Nephron progenitor cell (in vitro differentiated cells): ENCODE data around the gene GPLD1.

Experiments used
- DNase-seq: peaks from one replicate; pipeline ENCODE4 v3.0.0; 2021
- H3K27ac Mint-ChIP-seq: 2 replicates; pipeline ENCODE4 v1.8.0; 2021; ENCODE audit warnings: mild to moderate bottlenecking, moderate library complexity, mixed read lengths
- H3K27me3 Mint-ChIP-seq: 2 replicates; pipeline ENCODE4 v1.8.0; 2021; ENCODE audit warnings: mild to moderate bottlenecking, low read depth, mixed read lengths; ENCODE audit not compliant: poor library complexity
- H3K36me3 Mint-ChIP-seq: 2 replicates; pipeline ENCODE4 v1.8.0; 2021; ENCODE audit warnings: low read depth, mixed read lengths
- H3K4me1 Mint-ChIP-seq: 2 replicates; pipeline ENCODE4 v1.8.0; 2021; ENCODE audit warnings: mixed read lengths
- H3K4me3 Mint-ChIP-seq: 2 replicates; pipeline ENCODE4 v1.8.0; 2021; ENCODE audit warnings: mild to moderate bottlenecking, moderate library complexity, mixed read lengths
- H3K9me3 Mint-ChIP-seq: 2 replicates; pipeline ENCODE4 v1.8.0; 2021; ENCODE audit warnings: mild to moderate bottlenecking, moderate library complexity, mixed read lengths
- CTCF ChIP-seq: fragments of 200-600 bp; sonication (generic); IDR thresholded peaks from 2 replicates; pipeline ENCODE4 v1.5.0; 2021; ENCODE audit warnings: antibody characterized with exemption

The GPLD1 gene

GRCh38 chr6:24412294-24412693, 77.1 kb downstream of the GPLD1 start:
- no peak for TF ChIP-seq CTCF
- H3K27me3 Mint-ChIP-seq, result no peaks in the 10 kb centered on the region
- H3K4me3 Mint-ChIP-seq, result no peak overlapping the region
- DNase-seq, result no peak
- H3K36me3 Mint-ChIP-seq, result peaks cover 65% of the 10 kb centered on the region
- H3K27ac Mint-ChIP-seq, result no peak overlapping the region
- H3K9me3 Mint-ChIP-seq, result no peaks in the 10 kb centered on the region
- no peaks in the 10 kb centered on the region for H3K4me1 Mint-ChIP-seq

- H3K27ac Mint-ChIP-seq, result no peak overlapping the region
- no peaks in the 10 kb centered on the region for H3K27me3 Mint-ChIP-seq
- H3K4me1 Mint-ChIP-seq, result no peaks in the 10 kb centered on the region
- no peak for TF ChIP-seq CTCF
- H3K9me3 Mint-ChIP-seq, result no peaks in the 10 kb centered on the region
- no peak overlapping the region for H3K4me3 Mint-ChIP-seq
- DNase-seq, result no peak
- peaks cover 57% of the 10 kb centered on the region for H3K36me3 Mint-ChIP-seq
Measured at GRCh38 chr6:24410622-24411021, 78.8 kb downstream of the GPLD1 start.

GRCh38 chr6:24408719-24409410, 80.5 kb downstream of the GPLD1 start:
- DNase-seq, result no peak
- no peak for TF ChIP-seq CTCF
- H3K36me3 Mint-ChIP-seq, result peaks cover 51% of the 10 kb centered on the region
- H3K9me3 Mint-ChIP-seq, result no peaks in the 10 kb centered on the region
- H3K27ac Mint-ChIP-seq, result no peak overlapping the region
- peaks cover 9% of the 10 kb centered on the region for H3K4me1 Mint-ChIP-seq
- no peaks in the 10 kb centered on the region for H3K27me3 Mint-ChIP-seq
- no peak overlapping the region for H3K4me3 Mint-ChIP-seq

- no peak overlapping the region for H3K4me3 Mint-ChIP-seq
- no peaks in the 10 kb centered on the region for H3K9me3 Mint-ChIP-seq
- no peak overlapping the region for H3K27ac Mint-ChIP-seq
- DNase-seq, result no peak
- peaks cover 26% of the 10 kb centered on the region for H3K36me3 Mint-ChIP-seq
- H3K4me1 Mint-ChIP-seq, result peaks cover 34% of the 10 kb centered on the region
- peaks cover 12% of the 10 kb centered on the region for H3K27me3 Mint-ChIP-seq
- no peak for TF ChIP-seq CTCF
Measured at GRCh38 chr6:24405262-24405661, 84.1 kb downstream of the GPLD1 start.

- Mint-ChIP-seq H3K4me1 (peaks cover 45% of the 10 kb centered on the region), H3K27ac (peak overlapping the region; percentile 74), H3K36me3 (peaks cover 19% of the 10 kb centered on the region), H3K9me3 (peaks cover 5% of the 10 kb centered on the region), H3K4me3 (peak overlapping the region; percentile 98), H3K27me3 (peaks cover 27% of the 10 kb centered on the region)
- no peak for DNase-seq
- TF ChIP-seq CTCF, result no peak
Measured at GRCh38 chr6:24403501-24403824, 85.9 kb downstream of the GPLD1 start.
